Smooth muscle cell of the pulmonary artery (primary cell): ENCODE results near the gene AP1S3. TPM values are rescaled to one million over a fixed set of nuclear protein-coding genes. Genes with fewer than 3 reads are reported as not detected.

Experiments
- total RNA-seq: library from RNA; depleted of rRNA; stranded (reverse); fragments of >200 nt; gene quantifications from 2 replicates; pipeline ENCODE4 v1.2.3, GENCODE V29; 2014

AP1S3 gene
- 18.6 and 41.7 TPM in 2 replicates for total RNA-seq

DNA sequence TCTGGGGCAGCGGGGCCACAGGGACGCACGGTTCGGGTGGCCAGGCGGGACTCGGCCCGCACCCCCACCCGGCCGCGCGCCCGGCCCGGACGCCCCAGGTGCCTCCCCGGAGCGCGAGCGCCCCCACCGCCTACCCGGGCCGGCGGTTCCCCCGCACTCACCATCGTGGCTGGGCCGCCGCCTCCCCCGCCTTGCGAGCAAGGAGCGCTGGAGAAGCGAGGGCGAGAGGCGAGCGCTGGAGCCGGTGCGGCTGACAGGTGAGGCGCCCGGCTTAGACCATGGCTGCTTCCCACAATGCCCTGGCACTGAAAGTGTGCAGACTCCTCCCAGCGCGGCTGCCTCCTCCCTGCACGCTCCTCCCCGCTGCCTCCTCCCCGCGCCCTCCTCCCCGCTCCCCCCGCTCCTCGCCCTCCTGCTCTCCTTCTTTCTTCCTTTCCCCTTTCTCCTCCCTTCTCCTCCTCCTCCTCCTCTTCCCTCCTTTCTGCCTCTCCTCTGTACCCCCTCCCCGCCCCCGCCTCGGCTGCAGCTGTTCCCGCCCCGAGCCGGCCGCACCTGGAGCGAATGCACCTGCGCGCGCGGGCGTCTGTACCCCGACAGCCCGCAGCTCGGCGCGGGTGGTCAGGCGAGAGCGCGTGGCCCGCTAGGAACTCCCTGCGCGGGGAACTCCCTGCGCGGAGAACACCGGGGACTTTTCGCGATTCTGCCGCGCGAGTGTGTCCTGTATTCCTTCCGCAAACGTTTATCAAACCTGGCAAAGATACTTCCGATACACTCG lies at the start of gene AP1S3:
TSS of gene AP1S3 (minus strand) at position 296 of the 775 bp plus-strand sequence. CDS start at position 164, 132 bp downstream.

Other genes with a start within 250 kb of the AP1S3 start
- gene SCG2, start 235.2 kb downstream of the AP1S3 start, total RNA-seq: 5.1 and 37.2 TPM in 2 replicates
- 149 and 193 TPM in 2 replicates for gene WDFY1, start 107.8 kb upstream of the AP1S3 start, total RNA-seq
- 19.1 and 21.4 TPM in 2 replicates for gene MRPL44, start 119.9 kb upstream of the AP1S3 start, total RNA-seq
- 1,946 and 2,691 TPM in 2 replicates for gene SERPINE2, start 201.7 kb upstream of the AP1S3 start, total RNA-seq